H9 (cell line): ENCODE results near the gene UPF1. TPM values are rescaled to one million over a fixed set of nuclear protein-coding genes. Genes with fewer than 3 reads are reported as not detected.

Experiments
- DNase-seq: peaks from one replicate; pipeline ENCODE4 v3.0.0-alpha.2; 2017
- H2AFZ ChIP-seq: one replicate; pipeline ENCODE4 v1.6.1; 2013; ENCODE audit warnings: mild to moderate bottlenecking, low read length, control low read depth, moderate library complexity
- H2AK5ac ChIP-seq: 2 replicates; pipeline ENCODE4 v1.6.1; 2013; ENCODE audit warnings: low read length, control low read depth, mixed read lengths; ENCODE audit not compliant: insufficient read length
- H2BK120ac ChIP-seq: one replicate; pipeline ENCODE4 v1.6.1; 2013; ENCODE audit warnings: low read depth, mild to moderate bottlenecking, low read length, control low read depth, inconsistent platforms; ENCODE audit not compliant: poor library complexity, severe bottlenecking
- H2BK12ac ChIP-seq: 2 replicates; pipeline ENCODE4 v1.6.1; 2013; ENCODE audit warnings: low read length, control low read depth, mixed read lengths, low read depth; ENCODE audit not compliant: insufficient read length
- H2BK15ac ChIP-seq: 2 replicates; pipeline ENCODE4 v1.6.1; 2013; ENCODE audit warnings: low read depth, low read length, control low read depth
- H2BK20ac ChIP-seq: one replicate; pipeline ENCODE4 v1.6.1; 2013; ENCODE audit warnings: low read depth, mild to moderate bottlenecking, low read length, control low read depth, inconsistent platforms; ENCODE audit not compliant: poor library complexity, severe bottlenecking
- H2BK5ac ChIP-seq: 2 replicates; pipeline ENCODE4 v1.6.1; 2013; ENCODE audit warnings: low read length, control low read depth, mixed read lengths; ENCODE audit not compliant: insufficient read length
- H3K14ac ChIP-seq: 2 replicates; pipeline ENCODE4 v1.6.1; 2013; ENCODE audit warnings: low read length, control low read depth; ENCODE audit not compliant: insufficient read depth
- H3K18ac ChIP-seq: 2 replicates; pipeline ENCODE4 v1.6.1; 2013; ENCODE audit warnings: low read depth, mild to moderate bottlenecking, mixed read lengths, low read length, control low read depth; ENCODE audit not compliant: insufficient read length
- H3K23ac ChIP-seq: 2 replicates; pipeline ENCODE4 v1.6.1; 2013; ENCODE audit warnings: low read length, control low read depth, mixed read lengths, low read depth; ENCODE audit not compliant: insufficient read length
- H3K23me2 ChIP-seq: 2 replicates; pipeline ENCODE4 v1.6.1; 2013; ENCODE audit warnings: low read depth, mild to moderate bottlenecking, mixed read lengths, low read length, control low read depth; ENCODE audit not compliant: insufficient read length, poor library complexity, severe bottlenecking
- H3K27ac ChIP-seq: 2 replicates; pipeline ENCODE4 v1.5.1; 2013; ENCODE audit warnings: low read length, control low read depth, mixed read lengths, low read depth; ENCODE audit not compliant: insufficient read length
- H3K27me3 ChIP-seq: 2 replicates; pipeline ENCODE4 v1.6.1; 2013; ENCODE audit warnings: low read length, control low read depth, inconsistent platforms; ENCODE audit not compliant: insufficient read depth
- H3K4ac ChIP-seq: 2 replicates; pipeline ENCODE4 v1.6.1; 2013; ENCODE audit warnings: low read depth, mild to moderate bottlenecking, control low read depth, inconsistent platforms, low read length, moderate library complexity
- H3K4me1 ChIP-seq: 2 replicates; pipeline ENCODE4 v1.6.1; 2013; ENCODE audit warnings: low read length, control low read depth, inconsistent platforms; ENCODE audit not compliant: insufficient read depth
- H3K4me2 ChIP-seq: 2 replicates; pipeline ENCODE4 v1.6.1; 2013; ENCODE audit warnings: low read length, control low read depth, mixed read lengths; ENCODE audit not compliant: insufficient read length, insufficient read depth
- H3K56ac ChIP-seq: 2 replicates; pipeline ENCODE4 v1.6.1; 2013; ENCODE audit warnings: low read depth, mild to moderate bottlenecking, mixed read lengths, low read length, control low read depth; ENCODE audit not compliant: insufficient read length
- H3K79me1 ChIP-seq: 2 replicates; pipeline ENCODE4 v1.6.1; 2013; ENCODE audit warnings: low read depth, mild to moderate bottlenecking, moderate library complexity, low read length, control low read depth, inconsistent platforms; ENCODE audit not compliant: insufficient read depth, poor library complexity, severe bottlenecking
- H3K79me2 ChIP-seq: 2 replicates; pipeline ENCODE4 v1.6.1; 2013; ENCODE audit warnings: low read length, control low read depth, inconsistent platforms; ENCODE audit not compliant: insufficient read depth
- H3K9ac ChIP-seq: 2 replicates; pipeline ENCODE4 v1.6.1; 2013; ENCODE audit warnings: low read length, control low read depth, mixed read lengths; ENCODE audit not compliant: insufficient read length; ENCODE audit errors: extremely low read depth
- H3K9me3 ChIP-seq: one replicate; pipeline ENCODE4 v1.6.1; 2013; ENCODE audit warnings: low read depth, low read length, inconsistent platforms; ENCODE audit not compliant: control insufficient read depth
- H3T11ph ChIP-seq: one replicate; pipeline ENCODE4 v1.6.1; 2013; ENCODE audit warnings: mild to moderate bottlenecking, low read length, control low read depth, inconsistent platforms
- H4K20me1 ChIP-seq: one replicate; pipeline ENCODE4 v1.6.1; 2013; ENCODE audit not compliant: control insufficient read depth, insufficient read length, insufficient read depth
- H4K5ac ChIP-seq: 2 replicates; pipeline ENCODE4 v1.6.1; 2013; ENCODE audit warnings: low read depth, mild to moderate bottlenecking, mixed read lengths, low read length, control low read depth; ENCODE audit not compliant: insufficient read length
- H4K8ac ChIP-seq: replicated peaks from 2 replicates; pipeline ENCODE4 v1.6.1; 2013; ENCODE audit warnings: low read length, control low read depth, mixed read lengths, low read depth; ENCODE audit not compliant: insufficient read length
- H4K91ac ChIP-seq: 2 replicates; pipeline ENCODE4 v1.6.1; 2013; ENCODE audit warnings: low read depth, mild to moderate bottlenecking, moderate library complexity, mixed read lengths, low read length, control low read depth; ENCODE audit not compliant: insufficient read length
- H3K27ac Mint-ChIP-seq, 3 experiments: 2 replicates in 2 of 3; 3 replicates in 1 of 3; pipeline ENCODE4 v1.8.0; 2020 to 2021; ENCODE audit warnings: mixed read lengths in 3 of 3, mild to moderate bottlenecking in 1 of 3, moderate library complexity in 1 of 3
- H3K27me3 Mint-ChIP-seq: 2 replicates; pipeline ENCODE4 v1.8.0; 2021; ENCODE audit warnings: low read depth, mild to moderate bottlenecking, moderate library complexity, mixed read lengths
- H3K36me3 Mint-ChIP-seq, 3 experiments: 2 replicates in 2 of 3; 3 replicates in 1 of 3; pipeline ENCODE4 v1.8.0; 2020 to 2021; ENCODE audit warnings: low read depth in 3 of 3, mixed read lengths in 3 of 3; ENCODE audit not compliant: insufficient read depth in 1 of 3
- H3K4me1 Mint-ChIP-seq, 2 experiments: 2 replicates each; pipeline ENCODE4 v1.8.0; 2020; ENCODE audit warnings: mixed read lengths in 2 of 2
- H3K4me3 Mint-ChIP-seq, 2 experiments: 2 replicates in 1 of 2; 3 replicates in 1 of 2; pipeline ENCODE4 v1.8.0; 2020 to 2021; ENCODE audit warnings: mild to moderate bottlenecking in 2 of 2, mixed read lengths in 2 of 2, moderate library complexity in 1 of 2
- H3K9me3 Mint-ChIP-seq, 2 experiments: 2 replicates in 1 of 2; 3 replicates in 1 of 2; pipeline ENCODE4 v1.8.0; 2020; ENCODE audit warnings: mild to moderate bottlenecking in 2 of 2, mixed read lengths in 2 of 2, moderate library complexity in 1 of 2
- CTCF ChIP-seq: fragments of 200-600 bp; sonication (generic); conservative IDR thresholded peaks from 3 replicates; pipeline ENCODE4 v1.8.0; 2021; ENCODE audit warnings: antibody characterized with exemption, mild to moderate bottlenecking
- WGBS: extraction: QIAGEN DNeasy Blood & Tissue Kit; methylation state at CpG from one replicate; pipeline ENCODE4 v1.1.7; 2013; ENCODE audit warnings: missing lambda C conversion rate, low lambda C conversion rate, mixed read lengths; ENCODE audit not compliant: insufficient read length; ENCODE audit errors: extremely low coverage; 5-methylcytosine and 5-hydroxymethylcytosine counted together
- total RNA-seq: library from RNA; stranded (reverse); gene quantifications from 2 replicates; pipeline ENCODE4 v1.2.1, GENCODE V29; 2021

Gene UPF1
- total RNA-seq, 1 experiment from 2014 or later: 85.4 TPM

GRCh38 chr19:18791315-18791678 is 40.5 kb upstream of the UPF1 start:
- H2BK20ac ChIP-seq: no peak overlapping the region
- peaks cover 91% of the 10 kb centered on the region for H3K27me3 Mint-ChIP-seq
- no peak overlapping the region for H3K23ac ChIP-seq
- H2AK5ac ChIP-seq: no peak overlapping the region
- no peak overlapping the region for H4K8ac ChIP-seq
- H3K27ac Mint-ChIP-seq: no peak overlapping the region
- H3K4me1 Mint-ChIP-seq: peaks cover 11 to 30% of the 10 kb centered on the region in 2 experiments
- H3K79me2 ChIP-seq: no peaks in the 10 kb centered on the region
- no peak overlapping the region for H3K14ac ChIP-seq
- H3K4me1 ChIP-seq: no peaks in the 10 kb centered on the region
- no peak overlapping the region for H3K9ac ChIP-seq
- H3K23me2 ChIP-seq: peaks cover 13% of the 10 kb centered on the region
- H3K36me3 Mint-ChIP-seq: no peaks in the 10 kb centered on the region; a peak in 2 of 7 replicates
- peak overlapping the region; percentile 80 for H3K4me2 ChIP-seq
- H3K9me3 Mint-ChIP-seq: peaks cover 0 to 14% of the 10 kb centered on the region in 2 experiments; a peak in 3 of 5 replicates
- no peaks in the 10 kb centered on the region for H4K20me1 ChIP-seq
- no peak for TF ChIP-seq CTCF
- H3T11ph ChIP-seq: no peak overlapping the region
- H2AFZ ChIP-seq: no peak overlapping the region
- H3K56ac ChIP-seq: no peak overlapping the region
- H2BK120ac ChIP-seq: no peak overlapping the region
- no peak overlapping the region for H3K18ac ChIP-seq
- H4K91ac ChIP-seq: no peak overlapping the region
- H3K27ac ChIP-seq: no peak overlapping the region
- H3K79me1 ChIP-seq: no peaks in the 10 kb centered on the region
- H3K4ac ChIP-seq: no peak overlapping the region
- no peak overlapping the region for H2BK12ac ChIP-seq
- no CpG with 5 or more reads among the region's 21 CpGs for WGBS
- H3K9me3 ChIP-seq: no peaks in the 10 kb centered on the region
- no peak for DNase-seq
- no peak overlapping the region for H2BK5ac ChIP-seq
- H4K5ac ChIP-seq: no peak overlapping the region
- no peak overlapping the region; the same call in 1 of the 2 replicates for H2BK15ac ChIP-seq
- peak overlapping the region in 1 of 2 experiments; percentile 70; a peak in 2 of 5 replicates for H3K4me3 Mint-ChIP-seq
- H3K27me3 ChIP-seq: peaks cover 78% of the 10 kb centered on the region
